ENCODE data around the gene VTCN1. TPM values are rescaled to one million over a fixed set of nuclear protein-coding genes. Genes with fewer than 3 reads are reported as not detected.
"Not testable (repeated sequence)": the region's sequence is repeated elsewhere in the genome, so short reads cannot be mapped to it uniquely, and the experiment has no call there.

Gene VTCN1
- polyA plus RNA-seq, 3 donors = 20.5 to 32.3 (median 28.2) TPM

GRCh38 chr1:117101858-117102257, 108.9 kb downstream of the VTCN1 start:
- DNase-seq (ENCODE audit: low read depth in 3 of 3, low spot score in 2 of 3) = not testable (repeated sequence)

- no peak for DNase-seq (ENCODE audit: low read depth in 3 of 3, low spot score in 2 of 3)
These were observed 109.4 kb downstream of the VTCN1 start for GRCh38 chr1:117101334-117101733.

GRCh38 chr1:117098287-117098890, 112.3 kb downstream of the VTCN1 start:
- no peak for DNase-seq (ENCODE audit: low read depth in 3 of 3, low spot score in 2 of 3)

- DNase-seq (ENCODE audit: low read depth in 3 of 3, low spot score in 2 of 3) = no peak
These were observed 113.3 kb downstream of the VTCN1 start for GRCh38 chr1:117097443-117097842.

GRCh38 chr1:117096951-117097408, 113.7 kb downstream of the VTCN1 start:
- no peak for DNase-seq (ENCODE audit: low read depth in 3 of 3, low spot score in 2 of 3)

GRCh38 chr1:117094841-117095604, 115.7 kb downstream of the VTCN1 start:
- DNase-seq (ENCODE audit: low read depth in 3 of 3, low spot score in 2 of 3) = no peak

GRCh38 chr1:117093870-117094621, 116.7 kb downstream of the VTCN1 start:
- DNase-seq (ENCODE audit: low read depth in 3 of 3, low spot score in 2 of 3) = peak in 2 of 3 donors; percentile 23 to 43

Other genes starting within 250 kb of the VTCN1 start
- 1 to 10 TPM; 1.5 to 1.8 (median 1.5) TPM for gene CD101, start 209.2 kb downstream of the VTCN1 start, polyA plus RNA-seq (ENCODE audit: insufficient read length in 3 of 3)
- 10 to 100 TPM; 20.1 to 24.5 (median 24.2) TPM for gene TTF2, start 150.6 kb downstream of the VTCN1 start, polyA plus RNA-seq (ENCODE audit: insufficient read length in 3 of 3)
- 10 to 100 TPM; 15.0 to 15.1 (median 15.1) TPM for gene TRIM45, start 89.2 kb downstream of the VTCN1 start, polyA plus RNA-seq (ENCODE audit: insufficient read length in 3 of 3)
- gene MAN1A2, start 156.5 kb upstream of the VTCN1 start, polyA plus RNA-seq (ENCODE audit: insufficient read length in 3 of 3) = 10 to 100 TPM; 47.2 to 51.4 (median 48.7) TPM

Data from right renal cortex interstitium (tissue), 3 donors.